ENCODE data around the gene NTRK2.

Gene NTRK2

GRCh38 chr9:84681516-84682285 is 12.2 kb downstream of the NTRK2 start:
- no peak for DNase-seq (ENCODE audit: low read depth in 2 of 2)

GRCh38 chr9:84686068-84686467 is 16.5 kb downstream of the NTRK2 start:
- no peak for DNase-seq (ENCODE audit: low read depth in 2 of 2)

GRCh38 chr9:84688956-84689355 is 19.4 kb downstream of the NTRK2 start:
- no peak for DNase-seq (ENCODE audit: low read depth in 2 of 2)

- no peak for DNase-seq (ENCODE audit: low read depth in 2 of 2)
Measured at GRCh38 chr9:84691634-84692033, 22.1 kb downstream of the NTRK2 start.

- DNase-seq (ENCODE audit: low read depth in 2 of 2): no peak
Measured at GRCh38 chr9:84694248-84694647, 24.7 kb downstream of the NTRK2 start.

GRCh38 chr9:84697042-84697441 is 27.5 kb downstream of the NTRK2 start:
- no peak for DNase-seq (ENCODE audit: low read depth in 2 of 2)

GRCh38 chr9:84697509-84698114 is 28.1 kb downstream of the NTRK2 start:
- DNase-seq (ENCODE audit: low read depth in 2 of 2): peak; percentile 2 to 39

GRCh38 chr9:84698323-84698722 is 28.8 kb downstream of the NTRK2 start:
- DNase-seq (ENCODE audit: low read depth in 2 of 2): no peak

- no peak for DNase-seq (ENCODE audit: low read depth in 2 of 2)
Measured at GRCh38 chr9:84699984-84700383, 30.5 kb downstream of the NTRK2 start.

- DNase-seq (ENCODE audit: low read depth in 2 of 2): no peak
Measured at GRCh38 chr9:84701801-84702200, 32.3 kb downstream of the NTRK2 start.

GRCh38 chr9:84702471-84702870 is 32.9 kb downstream of the NTRK2 start:
- no peak for DNase-seq (ENCODE audit: low read depth in 2 of 2)

GRCh38 chr9:84703793-84704192 is 34.3 kb downstream of the NTRK2 start:
- DNase-seq (ENCODE audit: low read depth in 2 of 2): no peak

GRCh38 chr9:84705128-84705527 is 35.6 kb downstream of the NTRK2 start:
- DNase-seq (ENCODE audit: low read depth in 2 of 2): no peak

GRCh38 chr9:84708400-84708799 is 38.9 kb downstream of the NTRK2 start:
- DNase-seq (ENCODE audit: low read depth in 2 of 2): no peak

GRCh38 chr9:84709056-84709455 is 39.5 kb downstream of the NTRK2 start:
- DNase-seq (ENCODE audit: low read depth in 2 of 2): no peak

- no peak for DNase-seq (ENCODE audit: low read depth in 2 of 2)
Measured at GRCh38 chr9:84710701-84711397, 41.3 kb downstream of the NTRK2 start.

- DNase-seq (ENCODE audit: low read depth in 2 of 2): no peak
Measured at GRCh38 chr9:84711398-84711777, 41.9 kb downstream of the NTRK2 start.

GRCh38 chr9:84711936-84712335 is 42.4 kb downstream of the NTRK2 start:
- DNase-seq (ENCODE audit: low read depth in 2 of 2): no peak

GRCh38 chr9:84716217-84716616 is 46.7 kb downstream of the NTRK2 start:
- DNase-seq (ENCODE audit: low read depth in 2 of 2): no peak

GRCh38 chr9:84718476-84718875 is 48.9 kb downstream of the NTRK2 start:
- no peak for DNase-seq (ENCODE audit: low read depth in 2 of 2)

GRCh38 chr9:84722388-84722989 is 53.0 kb downstream of the NTRK2 start:
- no peak for DNase-seq (ENCODE audit: low read depth in 2 of 2)

- no peak for DNase-seq (ENCODE audit: low read depth in 2 of 2)
Measured at GRCh38 chr9:84723426-84723825, 53.9 kb downstream of the NTRK2 start.

GRCh38 chr9:84731696-84732095 is 62.2 kb downstream of the NTRK2 start:
- no peak for DNase-seq (ENCODE audit: low read depth in 2 of 2)
